NCI-H1930 (cell line): ENCODE measurements around the gene HSPA13.
"Not testable (repeated sequence)": the region's sequence is repeated elsewhere in the genome, so short reads cannot be mapped to it uniquely, and the experiment has no call there.

ENCODE experiments used
- DNase-seq, 2 experiments: peaks; one replicate each; lab custom pipeline; 2025; lab: John Stamatoyannopoulos, UW

Gene HSPA13

GRCh38 chr21:14382835-14383595 is at the start of gene HSPA13:
HSPA13 (minus strand) TSS chr21:14383146; CDS start chr21:14383119, 27 bp downstream.
- peak; percentile 98 for DNase-seq

GRCh38 chr21:14418920-14419319 is 36.0 kb upstream of the HSPA13 start:
- DNase-seq = no peak

- DNase-seq = no peak
Observed at GRCh38 chr21:14414932-14415508, 32.1 kb upstream of the HSPA13 start.

- DNase-seq = no peak
Observed at GRCh38 chr21:14405962-14406361, 23.0 kb upstream of the HSPA13 start.

GRCh38 chr21:14405225-14405624 is 22.3 kb upstream of the HSPA13 start:
- no peak for DNase-seq

GRCh38 chr21:14403681-14404318 is 20.9 kb upstream of the HSPA13 start:
- no peak for DNase-seq

GRCh38 chr21:14401217-14401616 is 18.3 kb upstream of the HSPA13 start:
- DNase-seq = no peak

GRCh38 chr21:14388282-14388681 is 5.3 kb upstream of the HSPA13 start:
- no peak for DNase-seq

- no peak for DNase-seq
Observed at GRCh38 chr21:14384453-14384852, 1.5 kb upstream of the HSPA13 start.

- DNase-seq = no peak
Observed at GRCh38 chr21:14383596-14384180, 742 bp upstream of the HSPA13 start.

- DNase-seq = peak in 1 of 2 experiments; percentile 25
Observed at GRCh38 chr21:14382486-14382834, 486 bp downstream of the HSPA13 start.

GRCh38 chr21:14376854-14377253 is 6.1 kb downstream of the HSPA13 start:
- no peak for DNase-seq

- no peak for DNase-seq
Observed at GRCh38 chr21:14366998-14367397, 15.9 kb downstream of the HSPA13 start.

- DNase-seq = no peak
Observed at GRCh38 chr21:14361958-14362357, 21.0 kb downstream of the HSPA13 start.

GRCh38 chr21:14358775-14359174 is 24.2 kb downstream of the HSPA13 start:
- DNase-seq = no peak

- DNase-seq = no peak
Observed at GRCh38 chr21:14356746-14357145, 26.2 kb downstream of the HSPA13 start.

- no peak for DNase-seq
Observed at GRCh38 chr21:14354515-14354914, 28.4 kb downstream of the HSPA13 start.

- DNase-seq = no peak
Observed at GRCh38 chr21:14353726-14354125, 29.2 kb downstream of the HSPA13 start.

GRCh38 chr21:14353231-14353630 is 29.7 kb downstream of the HSPA13 start:
- DNase-seq = no peak

GRCh38 chr21:14327346-14327745 is 55.6 kb downstream of the HSPA13 start:
- DNase-seq = not testable (repeated sequence)

- DNase-seq = no peak
Observed at GRCh38 chr21:14325595-14325994, 57.4 kb downstream of the HSPA13 start.
